Sigmoid colon (tissue), 7 donors: Measurements from ENCODE around the gene GPR150. TPM values are rescaled to one million over a fixed set of nuclear protein-coding genes. Genes with fewer than 3 reads are reported as not detected.

Experiments used
- DNase-seq: peaks from one replicate; pipeline ENCODE4 v3.0.0-alpha.2; 2019
- H3K27ac ChIP-seq, 4 donors: fragments of 200-600 bp; sonication (generic); one replicate each; pipeline ENCODE4 v1.5.1; 2016 to 2019; ENCODE audit warnings: mild to moderate bottlenecking in 1 of 4
- H3K27me3 ChIP-seq, 3 donors: fragments of 200-600 bp; sonication (generic); one replicate each; pipeline ENCODE4 v1.5.1; 2019; ENCODE audit warnings: mild to moderate bottlenecking in 1 of 3
- H3K36me3 ChIP-seq, 4 donors: fragments of 200-600 bp; sonication (generic); one replicate each; pipeline ENCODE4 v1.5.1; 2016 to 2019
- H3K4me1 ChIP-seq, 4 donors: fragments of 200-600 bp; sonication (generic); one replicate each; pipeline ENCODE4 v1.5.1; 2017 to 2019
- H3K4me3 ChIP-seq, 4 donors: fragments of 200-600 bp; sonication (generic); one replicate each; pipeline ENCODE4 v1.5.1; 2017 to 2019; ENCODE audit warnings: mild to moderate bottlenecking in 2 of 4, moderate library complexity in 1 of 4
- H3K9me3 ChIP-seq, 4 donors: fragments of 200-600 bp in 3 of 4; sonication (generic) in 3 of 4; one replicate each; pipeline versions ENCODE4 v1.5.1 to v1.6.1; 2013 to 2019
- EP300 ChIP-seq, 4 donors: sonication (generic); formaldehyde crosslinking; IDR thresholded peaks; one replicate each; pipeline ENCODE4 v1.6.1; 2017; ENCODE audit warnings: antibody characterized with exemption in 4 of 4
- POLR2A ChIP-seq, 2 donors: fragments of 450-650 bp; IDR thresholded peaks; one replicate each; pipeline ENCODE4 v1.6.1; 2016; ENCODE audit warnings: antibody characterized with exemption in 2 of 2, mild to moderate bottlenecking in 2 of 2, moderate library complexity in 2 of 2
- POLR2AphosphoS5 ChIP-seq, 4 donors: sonication (generic); formaldehyde crosslinking; IDR thresholded peaks; one replicate each; pipeline ENCODE4 v1.6.1; 2017; ENCODE audit warnings: antibody characterized with exemption in 4 of 4
- WGBS, 2 donors: extraction: QIAGEN DNeasy Blood & Tissue Kit; methylation state at CpG; one replicate each; pipeline ENCODE4 v1.1.7; 2013; 5-methylcytosine and 5-hydroxymethylcytosine counted together
- intact Hi-C: fragments of 100-400 bp; cut with DNase I; formaldehyde crosslinking; loops from one replicate; pipeline ENCODE4 v1.15.1; 2023
- polyA plus RNA-seq, 3 donors: library from polyadenylated mRNA; stranded (reverse); fragments of 200-250 nt; gene quantifications; one replicate each; pipeline ENCODE4 v1.2.3, GENCODE V29; 2013
- total RNA-seq, 4 donors: library from RNA; depleted of rRNA; stranded (reverse); fragments of >200 nt; gene quantifications; one replicate each; pipeline ENCODE4 v1.1.0, GENCODE V29; 2016
- TF ChIP-seq, protein P1 (sequence below), 4 experiments: fragments of 450-650 bp in 3 of 4; fragments of 200-600 bp in 1 of 4; IDR thresholded peaks; one replicate each; pipeline ENCODE4 v1.5.1; 2016 to 2019; ENCODE audit warnings: antibody characterized with exemption in 4 of 4, mild to moderate bottlenecking in 3 of 4, moderate library complexity in 2 of 4
- donor health status: healthy with polysubstance abuse.
- donor health status: Bipolar disorder and iron deficiency.
- donor health status: healthy.

The GPR150 gene
- total and polyA plus RNA-seq, 7 donors = 0.14 to 0.60 (median 0.36) TPM; not detected in 3

DNA sequence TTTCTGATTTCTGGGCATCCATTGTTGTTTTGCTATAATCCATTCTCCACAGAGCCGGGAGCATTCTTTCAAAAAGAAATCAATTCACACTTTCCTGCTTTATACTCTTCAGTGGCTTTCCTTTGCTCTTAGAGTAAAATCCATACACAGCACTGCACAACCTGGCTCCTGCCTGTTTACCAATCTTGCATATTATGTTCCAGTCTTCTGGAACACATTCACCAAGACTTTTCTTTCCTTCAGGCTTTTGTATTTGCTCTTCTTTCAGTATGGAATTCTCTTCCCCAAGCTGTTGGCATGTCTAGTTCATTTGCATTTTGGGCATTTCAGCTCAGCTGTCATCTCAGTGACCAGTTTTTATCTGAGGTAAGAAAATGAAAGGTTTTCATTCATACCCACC is 33.0 kb downstream of the GPR150 start:
- Histone ChIP-seq H3K27ac (no peak overlapping the region), H3K4me1 (peaks cover 0 to 2% (median 0%) of the 10 kb centered on the region in 4 donors), H3K36me3 (peaks cover 0 to 5% (median 0%) of the 10 kb centered on the region in 4 donors), H3K27me3 (no peaks in the 10 kb centered on the region), H3K9me3 (no peaks in the 10 kb centered on the region), H3K4me3 (no peak overlapping the region)
- TF ChIP-seq POLR2AphosphoS5 (IDR thresholded peaks at IDR 0.05) (no peak), EP300 (IDR thresholded peaks at IDR 0.05) (no peak), POLR2A (IDR thresholded peaks at IDR 0.05) (no peak)
- TF ChIP-seq, protein P1, sequence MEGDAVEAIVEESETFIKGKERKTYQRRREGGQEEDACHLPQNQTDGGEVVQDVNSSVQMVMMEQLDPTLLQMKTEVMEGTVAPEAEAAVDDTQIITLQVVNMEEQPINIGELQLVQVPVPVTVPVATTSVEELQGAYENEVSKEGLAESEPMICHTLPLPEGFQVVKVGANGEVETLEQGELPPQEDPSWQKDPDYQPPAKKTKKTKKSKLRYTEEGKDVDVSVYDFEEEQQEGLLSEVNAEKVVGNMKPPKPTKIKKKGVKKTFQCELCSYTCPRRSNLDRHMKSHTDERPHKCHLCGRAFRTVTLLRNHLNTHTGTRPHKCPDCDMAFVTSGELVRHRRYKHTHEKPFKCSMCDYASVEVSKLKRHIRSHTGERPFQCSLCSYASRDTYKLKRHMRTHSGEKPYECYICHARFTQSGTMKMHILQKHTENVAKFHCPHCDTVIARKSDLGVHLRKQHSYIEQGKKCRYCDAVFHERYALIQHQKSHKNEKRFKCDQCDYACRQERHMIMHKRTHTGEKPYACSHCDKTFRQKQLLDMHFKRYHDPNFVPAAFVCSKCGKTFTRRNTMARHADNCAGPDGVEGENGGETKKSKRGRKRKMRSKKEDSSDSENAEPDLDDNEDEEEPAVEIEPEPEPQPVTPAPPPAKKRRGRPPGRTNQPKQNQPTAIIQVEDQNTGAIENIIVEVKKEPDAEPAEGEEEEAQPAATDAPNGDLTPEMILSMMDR (IDR thresholded peaks at IDR 0.05) = no peak
- 93 to 95% methylated on average over 1 of the region's 1 CpG for WGBS, 2 donors
- no peak for DNase-seq
- intact Hi-C loops = no loop called here

- Histone ChIP-seq H3K4me3 (no peak overlapping the region), H3K27me3 (no peaks in the 10 kb centered on the region), H3K9me3 (no peaks in the 10 kb centered on the region), H3K36me3 (peaks cover 0 to 5% (median 0%) of the 10 kb centered on the region in 4 donors), H3K27ac (no peak overlapping the region), H3K4me1 (no peaks in the 10 kb centered on the region)
- no peak for DNase-seq
- WGBS, 2 donors = 93 to 98% methylated on average over 3 of the region's 3 CpGs
- intact Hi-C loops = no loop called here
- TF ChIP-seq EP300 (IDR thresholded peaks at IDR 0.05) = no peak
- TF ChIP-seq, protein P1 (IDR thresholded peaks at IDR 0.05) = no peak
- TF ChIP-seq POLR2A (IDR thresholded peaks at IDR 0.05) = no peak
- TF ChIP-seq POLR2AphosphoS5 (IDR thresholded peaks at IDR 0.05) = no peak
Observed at GRCh38 chr5:95654196-95654595, 34.3 kb downstream of the GPR150 start.

- no peaks in the 10 kb centered on the region for H3K27me3 ChIP-seq
- intact Hi-C loops = no loop called here
- DNase-seq = no peak
- WGBS, 2 donors = 74 to 93% methylated on average over 1 of the region's 1 CpG
- no peaks in the 10 kb centered on the region for H3K9me3 ChIP-seq
- no peaks in the 10 kb centered on the region for H3K4me1 ChIP-seq
- no peak overlapping the region for H3K4me3 ChIP-seq
- no peak overlapping the region for H3K27ac ChIP-seq
- TF ChIP-seq, protein P1 (IDR thresholded peaks at IDR 0.05) = no peak
- TF ChIP-seq POLR2A (IDR thresholded peaks at IDR 0.05) (no peak), POLR2AphosphoS5 (IDR thresholded peaks at IDR 0.05) (no peak), EP300 (IDR thresholded peaks at IDR 0.05) (no peak)
- H3K36me3 ChIP-seq = peaks cover 0 to 5% (median 0%) of the 10 kb centered on the region in 4 donors
Observed at GRCh38 chr5:95655575-95655974, 35.7 kb downstream of the GPR150 start.

DNA sequence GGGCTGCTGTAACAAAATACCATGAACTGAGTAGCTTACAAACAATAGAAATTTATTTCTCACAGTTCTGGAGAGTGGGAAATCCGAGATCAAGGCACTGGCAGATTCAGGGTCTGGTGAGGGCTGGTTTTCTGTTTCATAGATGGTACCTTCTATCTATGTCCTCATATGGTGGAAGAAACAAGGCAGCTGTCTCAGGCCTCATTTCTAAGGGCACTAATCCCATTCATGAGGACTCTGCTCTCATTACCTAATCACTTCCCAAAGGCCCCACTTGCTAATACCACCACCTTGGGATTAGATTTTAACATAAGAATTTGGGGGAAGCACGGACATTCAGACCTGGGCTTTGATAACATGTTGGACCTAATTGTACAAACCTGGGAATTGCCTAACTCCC is 40.2 kb downstream of the GPR150 start:
- no peaks in the 10 kb centered on the region for H3K27me3 ChIP-seq
- 92 to 93% methylated on average over 2 of the region's 2 CpGs for WGBS, 2 donors
- DNase-seq = no peak
- no peak overlapping the region for H3K27ac ChIP-seq
- TF ChIP-seq EP300 (IDR thresholded peaks at IDR 0.05) = no peak
- no peak for TF ChIP-seq POLR2AphosphoS5 (IDR thresholded peaks at IDR 0.05)
- no peak for TF ChIP-seq POLR2A (IDR thresholded peaks at IDR 0.05)
- TF ChIP-seq, protein P1 (IDR thresholded peaks at IDR 0.05) = no peak
- H3K4me3 ChIP-seq = no peak overlapping the region
- intact Hi-C loops = loop anchor here (5.0 kb wide), 1 partner anchor 102 kb away; no protein-coding TSS in a partner anchor
- peaks cover 0 to 13% (median 5%) of the 10 kb centered on the region in 4 donors for H3K4me1 ChIP-seq
- H3K9me3 ChIP-seq = no peaks in the 10 kb centered on the region
- no peaks in the 10 kb centered on the region for H3K36me3 ChIP-seq

GRCh38 chr5:95662946-95663345 is 43.1 kb downstream of the GPR150 start:
- TF ChIP-seq POLR2AphosphoS5 (IDR thresholded peaks at IDR 0.05) (no peak), EP300 (IDR thresholded peaks at IDR 0.05) (no peak), POLR2A (IDR thresholded peaks at IDR 0.05) (no peak)
- Histone ChIP-seq H3K36me3 (no peaks in the 10 kb centered on the region), H3K4me1 (peaks cover 0 to 14% (median 7%) of the 10 kb centered on the region in 4 donors), H3K9me3 (no peaks in the 10 kb centered on the region), H3K27ac (no peak overlapping the region), H3K27me3 (no peaks in the 10 kb centered on the region), H3K4me3 (no peak overlapping the region)
- no peak for DNase-seq
- intact Hi-C loops = loop anchor here (5.0 kb wide), 1 partner anchor 99 kb away; no protein-coding TSS in a partner anchor
